CD14-positive monocyte (primary cell): ENCODE data around the gene MYO1D. TPM values are rescaled to one million over a fixed set of nuclear protein-coding genes. Genes with fewer than 3 reads are reported as not detected.

Source experiments
- DNase-seq, 3 donors: peaks; one replicate each; pipeline ENCODE4 v3.0.0-alpha.2; 2011 to 2022
- H2AFZ ChIP-seq: 2 replicates; pipeline ENCODE4 v1.6.0; 2012; ENCODE audit warnings: mild to moderate bottlenecking, low read depth, low read length, inconsistent platforms; ENCODE audit not compliant: insufficient read depth, poor library complexity, severe bottlenecking
- H3K27ac ChIP-seq, 2 donors: 1 replicate in 1 of 2; 2 replicates in 1 of 2; pipeline ENCODE4 v1.5.1; 2012 to 2013; ENCODE audit warnings: low read length in 2 of 2, control low read depth in 1 of 2, inconsistent platforms in 1 of 2, low read depth in 1 of 2, mild to moderate bottlenecking in 1 of 2
- H3K27me3 ChIP-seq, 2 donors: one replicate each; pipeline versions ENCODE4 v1.6.0 to v1.6.1; 2011 to 2013; ENCODE audit warnings: low read length in 2 of 2; ENCODE audit not compliant: control insufficient read depth in 2 of 2, insufficient read depth in 2 of 2
- H3K36me3 ChIP-seq, 2 donors: replicated peaks in 1 of 2; 1 replicate in 1 of 2; 2 replicates in 1 of 2; pipeline versions ENCODE4 v1.5.1 to v1.6.1; 2012 to 2013; ENCODE audit warnings: low read length in 2 of 2, control low read depth in 1 of 2, inconsistent platforms in 1 of 2, mild to moderate bottlenecking in 1 of 2; ENCODE audit not compliant: insufficient read depth in 2 of 2, control insufficient read depth in 1 of 2
- H3K4me1 ChIP-seq, 2 donors: 1 replicate in 1 of 2; 2 replicates in 1 of 2; pipeline versions ENCODE4 v1.5.1 to v1.6.1; 2012 to 2013; ENCODE audit warnings: low read length in 2 of 2, control low read depth in 1 of 2, inconsistent platforms in 1 of 2, mild to moderate bottlenecking in 1 of 2, moderate library complexity in 1 of 2; ENCODE audit not compliant: insufficient read depth in 2 of 2, control insufficient read depth in 1 of 2
- H3K4me2 ChIP-seq: replicated peaks from 2 replicates; pipeline ENCODE3; 2012; ENCODE audit warnings: low read length, moderate library complexity, mild to moderate bottlenecking; ENCODE audit not compliant: poor library complexity, severe bottlenecking; ENCODE audit errors: extremely low read depth
- H3K4me3 ChIP-seq, 3 experiments: fragments of 200-600 bp in 1 of 3; sonication (generic) in 1 of 3; replicated peaks in 1 of 3; 1 replicate in 2 of 3; 2 replicates in 1 of 3; pipeline ENCODE4 v1.5.1; 2011 to 2013; ENCODE audit warnings: low read length in 3 of 3, mild to moderate bottlenecking in 3 of 3, control low read depth in 2 of 3, low read depth in 2 of 3, inconsistent platforms in 1 of 3, moderate library complexity in 1 of 3
- H3K79me2 ChIP-seq: 2 replicates; pipeline ENCODE4 v1.6.0; 2012; ENCODE audit warnings: mild to moderate bottlenecking, control low read depth, inconsistent platforms, low read length, moderate library complexity; ENCODE audit not compliant: insufficient read depth
- H3K9ac ChIP-seq: 2 replicates; pipeline ENCODE4 v1.6.0; 2017; ENCODE audit warnings: low read length, mild to moderate bottlenecking; ENCODE audit not compliant: insufficient read depth, poor library complexity, severe bottlenecking
- H3K9me3 ChIP-seq, 2 donors: replicated peaks in 1 of 2; 1 replicate in 1 of 2; 2 replicates in 1 of 2; pipeline versions ENCODE4 v1.5.1 to v1.6.1; 2012 to 2013; ENCODE audit warnings: low read length in 2 of 2, control low read depth in 1 of 2; ENCODE audit not compliant: control insufficient read depth in 1 of 2, insufficient read depth in 1 of 2
- H4K20me1 ChIP-seq: 2 replicates; pipeline ENCODE4 v1.6.0; 2012; ENCODE audit warnings: mild to moderate bottlenecking, low read length, control low read depth, moderate library complexity; ENCODE audit not compliant: insufficient read depth
- H3K27ac Mint-ChIP-seq, 7 donors: one replicate each; pipeline ENCODE4 v1.8.0; 2020; ENCODE audit warnings: mild to moderate bottlenecking in 7 of 7, mixed read lengths in 7 of 7, moderate library complexity in 6 of 7, inconsistent platforms in 2 of 7
- H3K27me3 Mint-ChIP-seq, 3 donors: one replicate each; pipeline ENCODE4 v1.8.0; 2021 to 2022; ENCODE audit warnings: low read depth in 3 of 3, mild to moderate bottlenecking in 3 of 3, mixed read lengths in 3 of 3, moderate library complexity in 3 of 3, inconsistent platforms in 1 of 3
- H3K36me3 Mint-ChIP-seq, 2 donors: one replicate each; pipeline ENCODE4 v1.8.0; 2020; ENCODE audit warnings: mixed read lengths in 2 of 2, inconsistent platforms in 1 of 2, mild to moderate bottlenecking in 1 of 2
- H3K4me1 Mint-ChIP-seq: one replicate; pipeline ENCODE4 v1.8.0; 2020; ENCODE audit warnings: mild to moderate bottlenecking, mixed read lengths
- H3K4me3 Mint-ChIP-seq, 2 donors: one replicate each; pipeline ENCODE4 v1.8.0; 2020; ENCODE audit warnings: mild to moderate bottlenecking in 2 of 2, mixed read lengths in 2 of 2, moderate library complexity in 1 of 2
- H3K9me3 Mint-ChIP-seq, 7 donors: one replicate each; pipeline ENCODE4 v1.8.0; 2020 to 2022; ENCODE audit warnings: mixed read lengths in 7 of 7, mild to moderate bottlenecking in 6 of 7, moderate library complexity in 6 of 7, inconsistent platforms in 2 of 7
- CTCF ChIP-seq: fragments of 200-600 bp; IDR thresholded peaks from one replicate; pipeline ENCODE4 v1.8.0; 2022; ENCODE audit warnings: antibody characterized with exemption, mild to moderate bottlenecking
- WGBS: methylation state at CpG from one replicate; pipeline ENCODE4 v1.1.5; 2013; ENCODE audit warnings: missing lambda C conversion rate; ENCODE audit not compliant: insufficient coverage; 5-methylcytosine and 5-hydroxymethylcytosine counted together
- intact Hi-C, 2 donors: fragments of 100-400 bp; cut with micrococcal nuclease; formaldehyde crosslinking; loops; one replicate each; pipeline versions ENCODE4 v1.15.0 to v1.15.1; 2023
- polyA plus RNA-seq, 3 donors: library from polyadenylated mRNA; depleted of rRNA in 1 of 3; unstranded in 2 of 3; stranded (reverse) in 1 of 3; fragments of 300-500 nt in 2 of 3; fragments of >200 nt in 1 of 3; fragmentation: Illumina TruSeq in 2 of 3; gene quantifications; 1 replicate in 2 of 3; 2 replicates in 1 of 3; pipeline ENCODE4 v1.2.3, GENCODE V29; 2012 to 2021

MYO1D gene
- polyA plus RNA-seq, 3 donors = 0.22 to 0.39 (median 0.26) TPM

GRCh38 chr17:32596206-32596605 is 280.7 kb downstream of the MYO1D start:
- Mint-ChIP-seq H3K9me3 (peaks cover 0 to 7% (median 2%) of the 10 kb centered on the region in 7 donors), H3K4me1 (no peaks in the 10 kb centered on the region), H3K4me3 (no peak overlapping the region), H3K36me3 (no peaks in the 10 kb centered on the region), H3K27ac (peak overlapping the region in 1 of 7 donors; percentile 32), H3K27me3 (peaks cover 1 to 2% (median 2%) of the 10 kb centered on the region in 3 donors)
- H3K27ac ChIP-seq = no peak overlapping the region
- no peak overlapping the region for H3K4me2 ChIP-seq
- H4K20me1 ChIP-seq = no peaks in the 10 kb centered on the region
- no peak for TF ChIP-seq CTCF
- no CpG with 5 or more reads among the region's 8 CpGs for WGBS
- no peaks in the 10 kb centered on the region for H3K36me3 ChIP-seq
- H3K9ac ChIP-seq = no peak overlapping the region
- no peak for DNase-seq
- H3K4me3 ChIP-seq = no peak overlapping the region
- H3K4me1 ChIP-seq = no peaks in the 10 kb centered on the region
- no peaks in the 10 kb centered on the region for H3K9me3 ChIP-seq
- H3K27me3 ChIP-seq = no peaks in the 10 kb centered on the region
- H3K79me2 ChIP-seq = no peaks in the 10 kb centered on the region
- intact Hi-C loops = no loop called here
- H2AFZ ChIP-seq = no peak overlapping the region

- Histone ChIP-seq H3K4me1 (no peaks in the 10 kb centered on the region), H3K36me3 (no peaks in the 10 kb centered on the region), H3K27me3 (no peaks in the 10 kb centered on the region), H2AFZ (no peak overlapping the region), H4K20me1 (no peaks in the 10 kb centered on the region), H3K27ac (no peak overlapping the region), H3K4me2 (no peak overlapping the region), H3K79me2 (no peaks in the 10 kb centered on the region), H3K9me3 (no peaks in the 10 kb centered on the region), H3K9ac (no peak overlapping the region), H3K4me3 (no peak overlapping the region)
- H3K27ac Mint-ChIP-seq = peak overlapping the region in 1 of 7 donors; percentile 25
- TF ChIP-seq CTCF = no peak
- DNase-seq = no peak
- H3K4me1 Mint-ChIP-seq = no peaks in the 10 kb centered on the region
- 88% methylated on average over 1 of the region's 1 CpG for WGBS
- no peak overlapping the region for H3K4me3 Mint-ChIP-seq
- H3K36me3 Mint-ChIP-seq = no peaks in the 10 kb centered on the region
- intact Hi-C loops = no loop called here
- H3K9me3 Mint-ChIP-seq = no peaks in the 10 kb centered on the region
- peaks cover 1 to 6% (median 2%) of the 10 kb centered on the region in 3 donors for H3K27me3 Mint-ChIP-seq
Measured at GRCh38 chr17:32593003-32593402, 283.9 kb downstream of the MYO1D start.
